HL-60 (cell line): ENCODE data around the gene SBK3.

ENCODE experiments used
- DNase-seq, 2 experiments: peaks; one replicate each; pipeline ENCODE4 v3.0.0-alpha.2; 2010 to 2020; ENCODE audit warnings: low read depth in 1 of 2, low spot score in 1 of 2
- H3K27ac ChIP-seq: fragments of 250-450 bp; sonication (Bioruptor Pico); replicated peaks from 2 replicates; pipeline ENCODE4 v1.5.1; 2020; ENCODE audit warnings: mild to moderate bottlenecking, moderate library complexity
- H3K27me3 ChIP-seq: fragments of 250-450 bp; sonication (Bioruptor Pico); 2 replicates; pipeline ENCODE4 v1.5.1; 2021; ENCODE audit warnings: mild to moderate bottlenecking, moderate library complexity; ENCODE audit not compliant: insufficient read depth, poor library complexity, severe bottlenecking
- H3K4me3 ChIP-seq: replicated peaks from 2 replicates; pipeline ENCODE4 v1.5.1; 2011; ENCODE audit warnings: mild to moderate bottlenecking, control low read depth, low read length; ENCODE audit not compliant: insufficient read depth
- CTCF ChIP-seq: IDR thresholded peaks from one replicate; pipeline ENCODE4 v1.5.1; 2011; ENCODE audit warnings: low read length, control low read depth, inconsistent platforms; ENCODE audit not compliant: insufficient read depth
- GABPA ChIP-seq: IDR thresholded peaks from 2 replicates; pipeline ENCODE4 v1.6.1; 2012; ENCODE audit warnings: low read depth
- POLR2AphosphoS5 ChIP-seq: IDR thresholded peaks from 2 replicates; pipeline ENCODE4 v1.6.1; 2012; ENCODE audit warnings: low read depth
- REST ChIP-seq: IDR thresholded peaks from 2 replicates; pipeline ENCODE4 v1.6.1; 2012; ENCODE audit warnings: low read depth; ENCODE audit not compliant: insufficient replicate concordance
- SPI1 ChIP-seq: IDR thresholded peaks from 2 replicates; pipeline ENCODE4 v1.6.1; 2012; ENCODE audit warnings: low read depth, mild to moderate bottlenecking, borderline replicate concordance

Gene SBK3

GRCh38 chr19:55542292-55542855, 3.0 kb downstream of the SBK3 start:
- H3K4me3 ChIP-seq, result no peak overlapping the region
- peaks cover 2% of the 10 kb centered on the region for H3K27me3 ChIP-seq
- DNase-seq, result no peak
- TF ChIP-seq REST, result no peak
- TF ChIP-seq SPI1, result no peak
- no peak for TF ChIP-seq POLR2AphosphoS5
- TF ChIP-seq GABPA, result no peak
- no peak for TF ChIP-seq CTCF
- no peak overlapping the region for H3K27ac ChIP-seq

GRCh38 chr19:55541091-55541490, 4.3 kb downstream of the SBK3 start:
- Histone ChIP-seq H3K27me3 (no peaks in the 10 kb centered on the region), H3K27ac (no peak overlapping the region), H3K4me3 (no peak overlapping the region)
- no peak for DNase-seq
- no peak for TF ChIP-seq REST
- no peak for TF ChIP-seq GABPA
- TF ChIP-seq SPI1, result no peak
- TF ChIP-seq CTCF, result no peak
- TF ChIP-seq POLR2AphosphoS5, result no peak

GRCh38 chr19:55540619-55541018, 4.7 kb downstream of the SBK3 start:
- Histone ChIP-seq H3K4me3 (no peak overlapping the region), H3K27me3 (no peaks in the 10 kb centered on the region), H3K27ac (no peak overlapping the region)
- DNase-seq, result no peak
- TF ChIP-seq GABPA, result no peak
- no peak for TF ChIP-seq CTCF
- no peak for TF ChIP-seq REST
- TF ChIP-seq POLR2AphosphoS5, result no peak
- TF ChIP-seq SPI1, result no peak
